Memory B cell (primary cell): ENCODE results near the gene C16orf74.

Experiments
- ATAC-seq: fragments of 150-1000 bp; cut with Tn5 transposase; 2 replicates; pipeline ENCODE4 v1.10.0; 2021; ENCODE audit warnings: low read depth, mild to moderate bottlenecking, moderate library complexity
- DNase-seq, 2 donors: peaks; one replicate each; pipeline ENCODE4 v3.0.0; 2022; ENCODE audit warnings: low spot score in 2 of 2
- H3K27ac Mint-ChIP-seq: one replicate; pipeline ENCODE4 v1.8.0; 2022; ENCODE audit warnings: mild to moderate bottlenecking, moderate library complexity, mixed read lengths
- H3K27me3 Mint-ChIP-seq: one replicate; pipeline ENCODE4 v1.8.0; 2022; ENCODE audit warnings: mixed read lengths
- H3K36me3 Mint-ChIP-seq: one replicate; pipeline ENCODE4 v1.8.0; 2022; ENCODE audit warnings: mild to moderate bottlenecking, mixed read lengths
- H3K4me1 Mint-ChIP-seq: one replicate; pipeline ENCODE4 v1.8.0; 2022; ENCODE audit warnings: mixed read lengths
- H3K4me3 Mint-ChIP-seq: one replicate; pipeline ENCODE4 v1.8.0; 2022; ENCODE audit warnings: mild to moderate bottlenecking, moderate library complexity, mixed read lengths
- H3K9me3 Mint-ChIP-seq: one replicate; pipeline ENCODE4 v1.8.0; 2022; ENCODE audit warnings: mixed read lengths

C16orf74 gene

DNA sequence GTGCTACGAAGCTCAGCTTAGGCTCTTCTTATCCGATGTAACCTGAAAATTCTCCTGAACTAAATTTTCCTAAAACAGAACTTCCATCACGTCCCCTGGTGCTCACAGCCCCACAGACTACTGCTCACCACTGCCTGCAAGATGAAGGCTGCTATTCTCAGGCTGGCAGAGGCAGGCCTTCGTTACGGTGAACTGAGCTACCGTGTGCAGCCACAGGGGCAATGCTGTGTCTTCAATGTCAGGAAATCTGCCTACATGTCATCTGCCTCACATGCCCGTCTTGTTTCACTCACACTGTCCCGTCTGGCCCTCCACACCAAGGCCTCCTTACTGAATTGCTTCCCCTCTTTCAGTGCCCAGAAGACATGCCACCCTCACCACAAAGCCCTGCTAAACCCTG lies 32.5 kb upstream of the C16orf74 start:
- peaks cover 33% of the 10 kb centered on the region for H3K36me3 Mint-ChIP-seq
- peaks cover 4% of the 10 kb centered on the region for H3K4me1 Mint-ChIP-seq
- H3K27ac Mint-ChIP-seq = peak overlapping the region; percentile 22

DNA sequence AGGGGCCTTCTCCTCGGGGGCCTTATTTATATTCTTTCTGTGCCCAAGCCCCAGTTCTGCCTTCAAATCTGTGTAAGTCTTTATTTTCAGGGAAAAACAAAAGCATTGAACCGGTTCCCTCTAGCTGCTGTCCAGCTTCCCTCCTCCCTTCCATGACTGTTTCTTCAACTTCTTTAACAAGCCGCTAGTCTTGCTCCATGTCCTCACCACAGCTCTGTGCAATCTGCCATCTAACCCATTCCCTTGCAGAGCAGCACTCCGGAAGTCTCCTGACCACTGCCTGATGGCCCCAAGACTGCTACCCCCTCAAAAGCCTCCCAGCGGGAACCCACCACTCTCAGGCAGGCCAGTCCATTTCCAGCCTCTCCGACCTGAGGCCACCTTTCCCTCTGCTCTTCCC lies 31.6 kb upstream of the C16orf74 start:
- Mint-ChIP-seq H3K27me3 (no peaks in the 10 kb centered on the region), H3K27ac (peak overlapping the region; percentile 16), H3K4me1 (peaks cover 4% of the 10 kb centered on the region), H3K4me3 (no peak overlapping the region), H3K9me3 (no peaks in the 10 kb centered on the region), H3K36me3 (peaks cover 29% of the 10 kb centered on the region)
- ATAC-seq = no peak
- no peak for DNase-seq

More for the DNA sequence above, 32.5 kb upstream of the C16orf74 start:
- H3K4me3 Mint-ChIP-seq = no peak overlapping the region
- H3K9me3 Mint-ChIP-seq = no peaks in the 10 kb centered on the region
- no peak for ATAC-seq
- no peaks in the 10 kb centered on the region for H3K27me3 Mint-ChIP-seq
- no peak for DNase-seq

DNA sequence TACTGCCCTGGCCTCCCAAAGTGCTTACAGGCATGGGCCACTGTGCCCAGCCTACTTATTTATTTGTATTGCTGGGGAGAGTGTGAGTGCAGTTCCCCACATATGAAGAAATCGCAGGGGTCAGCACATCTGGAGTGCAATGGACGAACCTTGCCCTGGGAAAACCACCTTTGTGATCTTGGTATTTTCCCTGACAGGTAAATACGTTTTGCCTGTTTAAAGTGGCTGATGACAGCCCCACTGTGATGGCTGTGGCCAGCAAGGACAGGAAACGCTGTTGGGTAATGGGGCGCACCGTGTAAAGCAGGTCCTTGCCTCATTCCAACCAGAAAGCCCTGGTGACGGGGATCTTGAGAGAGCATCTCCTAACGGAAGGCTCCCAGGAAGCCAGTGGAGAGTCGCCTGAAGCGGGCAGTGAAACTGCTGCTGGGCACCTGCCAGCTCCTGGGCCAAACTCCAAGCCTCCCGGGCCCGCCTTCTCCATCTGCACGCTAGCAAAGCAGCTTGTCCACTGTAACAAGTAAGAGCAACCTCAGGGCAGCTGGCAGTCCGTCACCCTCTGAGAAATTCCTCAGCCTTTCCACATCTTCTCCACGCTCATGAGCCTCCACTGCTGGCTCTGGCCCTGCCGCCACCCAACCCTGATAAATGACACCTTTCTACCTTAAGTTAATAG lies 30.9 kb upstream of the C16orf74 start:
- no peaks in the 10 kb centered on the region for H3K27me3 Mint-ChIP-seq
- ATAC-seq = no peak
- H3K4me1 Mint-ChIP-seq = peaks cover 4% of the 10 kb centered on the region
- no peak overlapping the region for H3K27ac Mint-ChIP-seq
- H3K36me3 Mint-ChIP-seq = peaks cover 28% of the 10 kb centered on the region
- no peaks in the 10 kb centered on the region for H3K9me3 Mint-ChIP-seq
- no peak for DNase-seq
- H3K4me3 Mint-ChIP-seq = no peak overlapping the region

DNA sequence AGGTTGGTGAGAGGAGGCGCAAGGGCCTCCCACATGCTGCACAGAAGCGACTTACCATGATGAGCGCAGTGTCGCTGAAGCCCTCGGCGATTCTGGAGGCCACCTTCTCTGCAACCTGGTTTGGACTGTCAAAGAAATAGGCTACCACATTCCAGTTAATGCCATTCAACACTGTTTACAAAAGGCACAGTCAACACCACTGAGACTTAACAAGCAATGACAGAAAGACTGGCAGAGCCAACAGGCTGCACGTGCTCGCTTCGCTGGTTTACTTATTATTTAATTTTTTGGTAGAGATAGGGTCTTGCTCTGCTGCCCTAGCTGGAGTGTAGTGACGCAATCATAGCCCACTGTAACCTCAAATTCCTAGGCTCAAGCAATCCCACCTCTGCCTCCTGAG lies 30.3 kb upstream of the C16orf74 start:
- peaks cover 25% of the 10 kb centered on the region for H3K36me3 Mint-ChIP-seq
- no peak overlapping the region for H3K4me3 Mint-ChIP-seq
- H3K4me1 Mint-ChIP-seq = peaks cover 4% of the 10 kb centered on the region
- DNase-seq (no peak), ATAC-seq (no peak)
- no peaks in the 10 kb centered on the region for H3K9me3 Mint-ChIP-seq
- H3K27ac Mint-ChIP-seq = no peak overlapping the region
- no peaks in the 10 kb centered on the region for H3K27me3 Mint-ChIP-seq

DNA sequence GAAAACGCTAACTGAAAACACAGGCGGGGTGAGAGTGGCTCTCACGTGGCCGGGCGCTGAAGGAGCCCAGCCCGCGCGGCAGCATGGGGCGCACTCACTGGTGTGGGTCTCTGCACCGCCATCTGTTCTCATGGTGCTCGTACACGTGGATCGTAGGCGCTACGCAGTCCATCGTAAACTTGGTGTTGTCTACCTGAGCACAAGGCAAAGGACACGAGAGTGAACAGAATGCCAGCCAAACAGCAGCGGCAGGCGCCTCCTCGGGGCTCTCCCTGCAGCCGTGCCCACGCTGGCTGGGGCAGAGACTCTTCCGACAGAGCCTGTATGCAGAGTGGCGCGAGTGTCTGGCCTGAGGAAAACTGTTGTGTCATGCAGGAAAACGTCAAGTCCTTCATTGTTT lies 29.4 kb upstream of the C16orf74 start:
- Mint-ChIP-seq H3K36me3 (peaks cover 17% of the 10 kb centered on the region), H3K9me3 (no peaks in the 10 kb centered on the region), H3K4me3 (no peak overlapping the region), H3K4me1 (peaks cover 4% of the 10 kb centered on the region), H3K27me3 (no peaks in the 10 kb centered on the region), H3K27ac (no peak overlapping the region)
- ATAC-seq (no peak), DNase-seq (no peak)

DNA sequence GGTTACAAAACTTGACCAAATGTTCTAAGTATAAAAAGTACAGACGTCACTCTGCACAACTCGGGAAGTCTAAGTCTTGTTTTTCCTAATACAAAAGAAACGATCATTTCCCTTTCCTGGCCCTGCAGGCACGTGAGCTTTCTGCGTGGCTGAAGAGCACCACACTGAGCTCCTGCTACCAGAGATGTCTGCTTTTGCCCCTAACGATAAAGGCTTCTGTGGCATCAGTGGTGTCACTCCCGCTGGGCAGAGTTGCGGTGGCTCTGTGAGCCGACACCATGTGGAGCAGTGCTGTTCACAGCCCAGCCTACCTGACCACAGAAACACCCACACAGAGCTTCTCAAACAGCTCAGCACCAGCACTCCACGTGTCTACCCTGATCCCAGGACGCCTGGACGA lies 28.0 kb upstream of the C16orf74 start:
- H3K36me3 Mint-ChIP-seq = peaks cover 15% of the 10 kb centered on the region
- ATAC-seq = no peak
- no peaks in the 10 kb centered on the region for H3K9me3 Mint-ChIP-seq
- no peak overlapping the region for H3K4me3 Mint-ChIP-seq
- H3K27ac Mint-ChIP-seq = no peak overlapping the region
- no peaks in the 10 kb centered on the region for H3K27me3 Mint-ChIP-seq
- DNase-seq = no peak
- H3K4me1 Mint-ChIP-seq = peaks cover 4% of the 10 kb centered on the region

DNA sequence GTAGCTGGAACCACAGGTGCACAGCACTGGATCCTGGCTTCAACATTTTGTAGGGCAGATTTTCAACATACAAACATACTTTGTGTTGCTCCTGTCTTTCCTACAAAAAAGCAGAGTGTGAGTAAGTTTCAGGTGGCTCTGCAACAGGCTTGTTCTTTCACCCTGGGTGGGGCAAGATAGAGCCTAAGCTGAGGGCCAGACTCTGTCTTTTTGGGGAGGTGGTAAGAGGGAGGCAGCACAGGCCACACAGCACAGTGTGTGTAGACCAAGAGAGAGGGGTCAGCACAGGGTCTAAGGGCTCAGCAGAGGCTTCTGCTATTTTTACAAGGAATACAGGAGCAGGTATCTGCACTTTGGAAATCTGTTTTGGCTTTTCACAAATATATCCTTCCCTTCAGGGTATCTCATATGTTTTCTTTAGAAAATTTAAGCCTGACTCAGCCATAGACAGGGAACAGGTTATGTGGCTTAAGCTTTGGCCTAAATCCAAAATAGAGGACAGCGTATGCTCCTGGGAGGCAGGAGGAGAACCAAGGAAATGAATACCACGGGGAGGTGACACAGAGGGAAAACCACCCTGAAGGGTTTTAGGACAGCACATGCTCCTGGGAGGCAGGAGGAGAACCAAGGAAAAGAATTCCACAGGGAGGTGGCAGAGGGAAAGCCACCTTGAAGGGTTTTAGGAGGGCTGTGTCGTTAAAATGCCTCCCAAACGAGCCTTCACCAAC lies 26.9 kb upstream of the C16orf74 start:
- no peak overlapping the region for H3K27ac Mint-ChIP-seq
- no peak for ATAC-seq

DNA sequence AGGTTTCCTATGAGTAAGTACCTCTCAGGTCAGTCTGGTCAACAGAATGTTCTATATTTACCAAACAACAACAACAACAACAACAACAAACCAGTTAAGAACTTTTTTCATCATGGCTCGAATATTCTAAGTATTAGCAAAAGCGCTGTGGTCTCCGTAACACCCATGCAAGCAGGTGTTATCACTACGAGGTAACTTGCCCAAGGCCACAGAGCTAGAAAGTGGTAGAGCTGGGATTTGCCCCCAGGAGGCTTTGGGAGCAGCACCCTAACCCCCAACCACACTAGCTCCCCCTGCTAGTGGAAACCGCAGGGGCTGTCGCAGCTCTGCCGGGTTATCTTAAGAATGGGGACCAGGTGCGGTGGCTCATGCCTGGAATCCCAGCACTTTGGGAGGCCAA lies 23.9 kb upstream of the C16orf74 start:
- ATAC-seq (no peak), DNase-seq (no peak)
- no peak overlapping the region for H3K4me3 Mint-ChIP-seq
- H3K36me3 Mint-ChIP-seq = peaks cover 4% of the 10 kb centered on the region
- no peaks in the 10 kb centered on the region for H3K4me1 Mint-ChIP-seq
- no peaks in the 10 kb centered on the region for H3K27me3 Mint-ChIP-seq
- no peaks in the 10 kb centered on the region for H3K9me3 Mint-ChIP-seq
- H3K27ac Mint-ChIP-seq = no peak overlapping the region

More for the DNA sequence above, 26.9 kb upstream of the C16orf74 start:
- no peaks in the 10 kb centered on the region for H3K4me1 Mint-ChIP-seq
- no peak for DNase-seq
- H3K36me3 Mint-ChIP-seq = peaks cover 14% of the 10 kb centered on the region
- no peak overlapping the region for H3K4me3 Mint-ChIP-seq
- H3K9me3 Mint-ChIP-seq = no peaks in the 10 kb centered on the region
- H3K27me3 Mint-ChIP-seq = no peaks in the 10 kb centered on the region

DNA sequence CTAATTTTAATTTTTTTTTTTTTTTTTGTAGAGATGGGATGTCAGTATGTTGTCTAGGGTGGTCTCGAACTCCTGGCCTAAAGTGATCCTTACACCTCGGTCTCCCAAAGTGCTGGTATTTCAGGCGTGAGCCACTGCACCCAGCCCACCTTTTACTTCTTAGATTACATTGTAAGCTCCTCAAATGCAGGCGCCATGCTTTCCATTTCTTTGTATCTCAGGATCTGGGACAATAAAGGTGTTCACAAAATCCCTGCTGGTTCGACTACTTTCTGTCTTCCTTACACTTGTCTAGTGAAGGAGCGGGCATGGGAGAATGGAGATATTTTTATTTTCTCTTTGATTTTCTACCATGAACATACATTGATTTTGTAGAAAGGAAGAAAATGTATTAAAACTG lies 23.2 kb upstream of the C16orf74 start:
- Mint-ChIP-seq H3K4me1 (no peaks in the 10 kb centered on the region), H3K9me3 (no peaks in the 10 kb centered on the region), H3K27me3 (no peaks in the 10 kb centered on the region), H3K27ac (no peak overlapping the region), H3K36me3 (peaks cover 1% of the 10 kb centered on the region), H3K4me3 (no peak overlapping the region)
- DNase-seq (no peak), ATAC-seq (no peak)

DNA sequence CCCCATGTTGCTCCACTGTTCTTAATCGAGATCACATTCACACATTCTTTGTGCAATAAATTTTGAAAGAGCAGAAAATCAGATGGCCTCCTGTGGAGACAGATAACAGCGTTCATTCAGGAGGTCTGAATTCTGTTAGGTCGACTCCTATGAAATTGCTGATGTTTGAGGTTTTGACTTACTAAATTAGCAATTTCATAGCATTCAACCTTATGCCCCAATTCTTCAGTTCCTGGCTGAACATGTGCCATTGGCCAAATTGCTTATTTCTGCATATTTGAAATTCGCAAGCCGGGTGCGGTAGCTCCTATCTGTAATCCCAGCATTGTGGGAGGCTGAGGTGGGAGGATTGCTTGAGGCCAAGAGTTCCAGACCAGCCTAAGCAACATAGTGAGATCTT lies 22.1 kb upstream of the C16orf74 start:
- no peaks in the 10 kb centered on the region for H3K27me3 Mint-ChIP-seq
- DNase-seq (no peak), ATAC-seq (no peak)
- peaks cover 1% of the 10 kb centered on the region for H3K36me3 Mint-ChIP-seq
- H3K9me3 Mint-ChIP-seq = no peaks in the 10 kb centered on the region
- H3K27ac Mint-ChIP-seq = no peak overlapping the region
- no peak overlapping the region for H3K4me3 Mint-ChIP-seq
- H3K4me1 Mint-ChIP-seq = no peaks in the 10 kb centered on the region

DNA sequence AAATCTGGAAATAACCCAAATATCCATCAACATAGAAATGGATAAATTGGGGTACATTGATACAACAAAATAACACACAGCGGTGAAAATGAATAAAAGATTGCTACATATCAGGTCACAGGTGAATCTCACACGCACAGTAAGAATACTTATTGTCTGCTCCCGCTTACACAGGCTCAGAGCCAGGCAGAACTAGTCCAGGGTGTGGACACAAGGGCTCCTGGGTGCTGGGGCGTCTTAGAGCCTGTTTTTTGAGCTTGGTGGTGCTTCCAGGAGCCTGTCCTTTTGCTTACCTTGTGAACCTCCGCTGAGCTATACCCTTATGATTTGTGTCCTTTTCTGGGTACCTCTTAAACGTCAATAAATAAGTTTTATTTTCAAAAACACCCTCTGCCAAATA lies 19.8 kb upstream of the C16orf74 start:
- H3K9me3 Mint-ChIP-seq = no peaks in the 10 kb centered on the region
- no peaks in the 10 kb centered on the region for H3K36me3 Mint-ChIP-seq
- no peak overlapping the region for H3K27ac Mint-ChIP-seq
- no peak for ATAC-seq
- DNase-seq = no peak
- no peak overlapping the region for H3K4me3 Mint-ChIP-seq
- H3K4me1 Mint-ChIP-seq = peaks cover 2% of the 10 kb centered on the region
- no peaks in the 10 kb centered on the region for H3K27me3 Mint-ChIP-seq

DNA sequence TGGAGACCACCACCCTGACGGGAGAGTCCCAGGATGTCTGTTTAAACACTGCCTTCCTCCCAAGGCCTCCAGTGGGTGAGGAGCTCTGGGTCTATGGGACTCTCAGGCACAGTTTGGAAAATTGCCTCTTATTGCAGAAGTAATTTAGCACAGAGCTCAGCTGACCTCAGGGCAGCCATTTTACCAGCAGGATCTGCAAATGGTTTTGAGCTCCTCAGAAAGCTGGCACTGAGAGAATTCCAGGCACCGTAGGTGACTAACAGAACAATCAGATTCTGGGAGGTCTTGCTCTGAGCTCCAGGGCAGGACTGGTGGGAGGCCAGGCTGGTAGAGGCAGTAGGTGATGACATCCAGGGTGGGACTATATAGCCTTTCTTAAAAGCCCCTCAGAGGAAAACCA lies 17.3 kb upstream of the C16orf74 start:
- DNase-seq (no peak), ATAC-seq (no peak)
- H3K4me3 Mint-ChIP-seq = no peak overlapping the region
- H3K9me3 Mint-ChIP-seq = no peaks in the 10 kb centered on the region
- no peak overlapping the region for H3K27ac Mint-ChIP-seq
- H3K4me1 Mint-ChIP-seq = peaks cover 4% of the 10 kb centered on the region
- no peaks in the 10 kb centered on the region for H3K27me3 Mint-ChIP-seq
- no peaks in the 10 kb centered on the region for H3K36me3 Mint-ChIP-seq

DNA sequence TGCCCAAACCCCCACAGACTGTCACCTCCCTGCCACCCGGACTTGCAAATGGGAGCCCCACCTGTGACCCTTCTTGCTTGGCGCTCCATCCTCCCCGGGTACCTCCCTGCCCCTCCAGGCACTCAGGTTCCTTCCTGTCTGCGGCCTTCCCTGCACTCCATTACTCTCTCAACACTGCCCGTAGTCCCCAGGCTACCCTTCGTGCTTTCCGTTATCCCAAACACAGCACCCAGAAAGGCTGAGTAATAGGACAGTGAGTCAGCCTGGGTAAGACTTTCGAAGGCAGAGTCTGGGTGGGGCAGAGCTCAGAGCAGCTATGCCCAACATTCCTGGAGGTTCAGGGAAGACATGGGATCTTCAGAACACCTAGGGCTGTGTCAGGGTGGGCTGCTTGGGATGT lies 16.6 kb upstream of the C16orf74 start:
- H3K9me3 Mint-ChIP-seq = no peaks in the 10 kb centered on the region
- H3K4me1 Mint-ChIP-seq = peaks cover 4% of the 10 kb centered on the region
- no peaks in the 10 kb centered on the region for H3K36me3 Mint-ChIP-seq
- H3K27me3 Mint-ChIP-seq = no peaks in the 10 kb centered on the region
- H3K27ac Mint-ChIP-seq = no peak overlapping the region
- no peak overlapping the region for H3K4me3 Mint-ChIP-seq
- no peak for DNase-seq
- no peak for ATAC-seq

DNA sequence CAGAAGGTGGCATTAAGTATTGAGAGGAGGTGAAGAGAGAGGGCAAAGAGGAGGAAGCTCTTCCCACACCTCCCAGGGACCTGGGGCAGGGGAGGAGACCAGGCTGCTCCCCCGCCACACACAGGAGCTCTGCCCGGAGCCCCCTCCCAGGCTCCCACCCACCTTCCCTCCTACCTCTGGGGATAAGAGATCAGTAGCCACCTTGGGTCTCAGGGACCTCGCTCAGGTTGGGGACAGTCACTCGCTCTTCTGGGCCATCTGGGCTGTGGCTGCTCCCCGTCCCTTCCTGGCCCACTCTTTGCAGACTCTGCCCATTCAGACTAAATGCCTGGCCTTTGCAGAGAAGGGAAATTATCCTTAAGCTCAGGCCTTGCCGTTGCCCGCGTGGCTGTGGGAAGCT lies 14.9 kb upstream of the C16orf74 start:
- Mint-ChIP-seq H3K4me1 (peaks cover 12% of the 10 kb centered on the region), H3K27me3 (no peaks in the 10 kb centered on the region), H3K36me3 (no peaks in the 10 kb centered on the region), H3K4me3 (no peak overlapping the region), H3K9me3 (no peaks in the 10 kb centered on the region), H3K27ac (no peak overlapping the region)
- ATAC-seq (no peak), DNase-seq (no peak)

DNA sequence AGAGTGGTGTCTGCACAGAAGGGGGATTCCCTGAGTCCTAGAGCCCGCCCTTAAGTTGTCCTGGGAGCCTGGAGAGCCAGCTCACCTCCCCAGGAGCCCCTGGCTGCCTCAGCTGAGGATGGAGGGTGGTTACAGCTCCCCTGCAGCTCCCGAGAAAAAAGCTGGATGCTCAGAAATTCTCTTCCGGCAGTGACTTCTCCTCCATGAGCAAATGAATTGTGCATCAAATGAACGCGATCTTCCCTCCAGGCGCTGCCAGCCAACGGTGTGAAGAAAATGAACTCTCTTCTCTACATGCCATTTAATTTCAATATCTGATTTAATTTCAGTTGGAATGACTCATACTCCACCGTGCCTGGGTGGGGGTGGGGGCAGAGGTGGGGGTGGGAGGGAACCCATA lies 14.3 kb upstream of the C16orf74 start:
- Mint-ChIP-seq H3K27me3 (no peaks in the 10 kb centered on the region), H3K36me3 (no peaks in the 10 kb centered on the region)
- no peak for DNase-seq

More for the DNA sequence above, 14.3 kb upstream of the C16orf74 start:
- H3K27ac Mint-ChIP-seq = no peak overlapping the region
- H3K9me3 Mint-ChIP-seq = no peaks in the 10 kb centered on the region
- ATAC-seq = no peak
- peaks cover 12% of the 10 kb centered on the region for H3K4me1 Mint-ChIP-seq
- no peak overlapping the region for H3K4me3 Mint-ChIP-seq
